Measurements from ENCODE around the gene LOC101059915.
"Not testable (repeated sequence)": the region's sequence is repeated elsewhere in the genome, so short reads cannot be mapped to it uniquely, and the experiment has no call there.

LOC101059915 gene

DNA sequence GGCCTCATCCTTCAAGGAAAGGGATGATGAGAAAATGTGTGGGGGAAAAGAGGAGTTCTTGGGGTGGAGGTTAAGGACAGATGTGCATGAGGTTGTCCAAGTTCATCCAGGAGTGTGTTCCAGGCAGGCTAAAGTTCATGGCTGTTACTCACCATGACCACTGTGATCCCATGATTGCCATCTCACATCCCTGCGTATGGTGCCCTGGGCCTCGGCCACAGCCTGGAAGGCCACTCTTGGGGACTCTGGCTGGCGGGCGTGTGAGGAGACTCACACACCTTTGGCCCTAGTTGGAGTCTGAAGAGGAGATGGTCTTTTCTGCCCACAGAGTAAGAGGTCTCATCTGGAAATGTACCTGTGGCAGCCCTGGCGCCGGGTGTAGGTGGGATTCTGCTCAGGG is 7.4 kb upstream of the LOC101059915 start:
- H3K27ac Mint-ChIP-seq: no peak overlapping the region
- H3K4me3 Mint-ChIP-seq: no peak overlapping the region
- H3K27me3 Mint-ChIP-seq (ENCODE audit: low read depth): peaks cover 16% of the 10 kb centered on the region

DNA sequence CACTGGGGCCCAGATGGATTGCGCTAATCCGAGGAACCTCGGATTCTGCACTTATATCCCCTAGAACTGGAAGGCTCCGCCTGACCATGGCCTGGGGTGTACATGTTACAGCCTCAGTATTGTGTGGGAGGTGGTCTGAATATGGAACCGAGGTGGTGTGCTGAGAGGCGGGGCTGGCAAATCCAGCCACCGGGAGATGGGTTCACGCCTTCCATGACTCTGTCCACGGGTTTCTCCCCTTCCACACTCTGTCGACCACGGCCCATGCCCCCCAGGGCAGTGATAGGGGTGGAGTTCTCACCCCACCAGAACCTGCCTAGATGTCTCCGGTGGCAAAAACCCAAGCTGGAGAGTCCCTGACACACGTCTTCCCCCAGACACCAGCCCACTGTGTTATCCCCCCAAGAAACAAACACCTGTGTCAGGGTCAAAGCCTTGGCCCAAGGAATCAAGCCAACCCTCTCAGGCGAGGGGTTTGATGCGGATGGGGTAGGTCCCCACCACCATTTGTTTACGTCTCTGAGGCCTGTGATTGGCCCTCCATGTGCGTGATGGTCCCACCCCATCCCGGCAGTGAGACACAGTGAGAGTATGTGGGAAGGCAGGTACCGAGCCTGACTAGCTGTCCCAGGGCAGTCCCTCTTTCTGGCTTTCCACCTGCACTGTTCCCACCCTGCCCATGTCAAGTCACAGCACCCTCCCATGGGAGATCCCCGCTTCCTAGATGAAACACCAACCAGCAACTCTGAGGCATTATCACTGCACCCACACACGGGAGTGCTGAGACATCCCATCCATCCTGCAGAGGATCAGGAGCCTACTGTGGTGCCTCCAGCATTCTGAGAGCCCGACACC is 6.6 kb upstream of the LOC101059915 start:
- no peak overlapping the region for H3K27ac Mint-ChIP-seq
- no peaks in the 10 kb centered on the region for H3K36me3 Mint-ChIP-seq (ENCODE audit: low read depth)
- no peak for DNase-seq (ENCODE audit: low spot score)
- no peaks in the 10 kb centered on the region for H3K9me3 Mint-ChIP-seq
- H3K4me1 Mint-ChIP-seq (ENCODE audit: low read depth): peaks cover 16% of the 10 kb centered on the region
- H3K4me3 Mint-ChIP-seq: no peak overlapping the region
- peaks cover 13% of the 10 kb centered on the region for H3K27me3 Mint-ChIP-seq (ENCODE audit: low read depth)

More for the DNA sequence above, 7.4 kb upstream of the LOC101059915 start:
- peaks cover 16% of the 10 kb centered on the region for H3K4me1 Mint-ChIP-seq (ENCODE audit: low read depth)
- DNase-seq (ENCODE audit: low spot score): no peak
- no peaks in the 10 kb centered on the region for H3K36me3 Mint-ChIP-seq (ENCODE audit: low read depth)
- no peaks in the 10 kb centered on the region for H3K9me3 Mint-ChIP-seq

DNA sequence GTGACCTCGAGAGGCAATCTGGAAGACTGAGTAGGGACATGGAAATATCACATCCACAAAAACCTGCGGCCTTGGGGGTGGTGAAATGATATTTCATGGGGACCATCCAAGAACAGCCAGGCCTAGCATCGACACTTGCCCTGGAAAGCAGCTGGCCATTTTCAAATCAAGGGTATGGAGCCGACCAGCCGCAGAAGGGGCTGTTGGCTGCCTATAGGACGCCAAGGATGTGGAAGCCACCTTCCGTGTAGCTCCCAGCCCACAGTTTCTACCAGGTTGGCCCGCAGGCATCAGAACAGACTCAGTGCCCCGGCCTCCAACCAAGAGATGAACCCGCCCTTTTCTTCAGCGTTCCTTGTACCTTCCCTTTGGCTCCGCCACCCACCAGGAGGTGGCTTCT is 5.4 kb upstream of the LOC101059915 start:
- Mint-ChIP-seq H3K9me3 (no peaks in the 10 kb centered on the region), H3K27me3 (ENCODE audit: low read depth) (peaks cover 3% of the 10 kb centered on the region), H3K27ac (no peak overlapping the region), H3K4me1 (ENCODE audit: low read depth) (peaks cover 11% of the 10 kb centered on the region), H3K4me3 (no peak overlapping the region), H3K36me3 (ENCODE audit: low read depth) (no peaks in the 10 kb centered on the region)
- no peak for DNase-seq (ENCODE audit: low spot score)

DNA sequence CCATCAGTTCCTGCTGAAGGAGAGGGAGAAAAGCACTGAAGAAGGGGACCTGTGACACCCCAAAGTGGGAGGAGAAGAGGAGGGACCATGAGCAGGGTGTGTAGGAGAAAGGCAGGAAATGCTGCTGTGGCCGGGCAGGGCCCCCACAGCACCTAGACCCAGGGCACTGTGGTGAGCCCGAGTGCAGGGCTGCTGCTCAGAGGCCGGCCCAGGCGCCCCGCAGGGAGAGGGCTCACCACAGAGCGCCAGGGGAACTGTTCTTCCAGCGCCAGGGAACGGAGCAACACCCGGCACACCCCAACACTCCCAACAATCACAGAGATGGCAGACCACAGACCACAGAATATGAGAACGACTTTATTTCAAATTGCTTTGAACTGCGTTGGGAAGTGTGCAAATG is 4.7 kb upstream of the LOC101059915 start:
- peak overlapping the region; percentile 84 for H3K27ac Mint-ChIP-seq
- H3K9me3 Mint-ChIP-seq; H3K27me3 Mint-ChIP-seq (ENCODE audit: low read depth); H3K36me3 Mint-ChIP-seq (ENCODE audit: low read depth): not testable (repeated sequence)
- peak overlapping the region; percentile 81 for H3K4me3 Mint-ChIP-seq
- peak; percentile 19 for DNase-seq (ENCODE audit: low spot score)
- peaks cover 11% of the 10 kb centered on the region for H3K4me1 Mint-ChIP-seq (ENCODE audit: low read depth)

DNA sequence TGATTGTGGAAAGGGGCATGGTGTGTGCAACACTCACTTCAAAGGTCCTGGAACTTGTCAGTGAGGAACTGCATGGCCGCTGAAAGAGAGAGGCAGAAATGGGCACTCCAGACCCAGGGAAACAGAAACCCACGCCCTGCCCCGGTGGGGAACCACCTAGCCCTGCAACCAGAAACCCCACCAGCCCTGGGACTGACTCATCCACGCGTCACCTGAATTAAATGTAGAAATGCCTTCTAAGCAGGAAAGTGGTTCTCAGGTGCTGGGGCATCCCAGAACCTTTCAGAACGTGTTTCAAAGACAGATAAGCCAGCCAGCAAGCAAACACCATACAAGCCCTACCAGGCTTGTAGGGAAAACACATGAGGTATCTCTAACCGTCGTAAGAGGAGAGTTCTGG is 4.1 kb upstream of the LOC101059915 start:
- peak; percentile 61 for DNase-seq (ENCODE audit: low spot score)
- H3K27ac Mint-ChIP-seq: peak overlapping the region; percentile 41

DNA sequence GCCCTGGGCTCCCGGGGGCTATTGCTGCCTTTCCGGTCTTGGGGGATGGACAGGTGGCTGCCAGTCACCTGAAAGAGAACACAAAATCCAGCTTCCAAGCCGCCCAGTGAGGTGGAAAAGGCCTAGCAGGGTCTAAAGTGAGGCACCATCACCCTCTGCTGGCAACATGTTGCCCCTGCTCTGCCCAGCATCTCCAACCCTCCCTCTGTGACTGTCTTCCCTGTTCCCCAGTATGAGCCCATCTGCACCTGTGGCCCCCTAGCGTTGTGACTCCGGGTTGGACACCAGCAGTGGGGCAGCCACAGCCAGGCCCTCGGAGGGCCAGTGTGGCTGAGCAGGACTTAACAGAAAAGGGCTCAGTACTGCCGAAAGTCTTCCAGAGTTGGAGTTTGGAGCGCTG is 3.1 kb upstream of the LOC101059915 start:
- H3K27ac Mint-ChIP-seq; H3K9me3 Mint-ChIP-seq; H3K27me3 Mint-ChIP-seq (ENCODE audit: low read depth); H3K36me3 Mint-ChIP-seq (ENCODE audit: low read depth); H3K4me3 Mint-ChIP-seq; DNase-seq (ENCODE audit: low spot score): not testable (repeated sequence)
- H3K4me1 Mint-ChIP-seq (ENCODE audit: low read depth): peaks cover 11% of the 10 kb centered on the region

More for the DNA sequence above, 4.1 kb upstream of the LOC101059915 start:
- Mint-ChIP-seq H3K4me3 (peak overlapping the region; percentile 32), H3K4me1 (ENCODE audit: low read depth) (peaks cover 11% of the 10 kb centered on the region)
- H3K36me3 Mint-ChIP-seq (ENCODE audit: low read depth); H3K9me3 Mint-ChIP-seq; H3K27me3 Mint-ChIP-seq (ENCODE audit: low read depth): not testable (repeated sequence)

DNA sequence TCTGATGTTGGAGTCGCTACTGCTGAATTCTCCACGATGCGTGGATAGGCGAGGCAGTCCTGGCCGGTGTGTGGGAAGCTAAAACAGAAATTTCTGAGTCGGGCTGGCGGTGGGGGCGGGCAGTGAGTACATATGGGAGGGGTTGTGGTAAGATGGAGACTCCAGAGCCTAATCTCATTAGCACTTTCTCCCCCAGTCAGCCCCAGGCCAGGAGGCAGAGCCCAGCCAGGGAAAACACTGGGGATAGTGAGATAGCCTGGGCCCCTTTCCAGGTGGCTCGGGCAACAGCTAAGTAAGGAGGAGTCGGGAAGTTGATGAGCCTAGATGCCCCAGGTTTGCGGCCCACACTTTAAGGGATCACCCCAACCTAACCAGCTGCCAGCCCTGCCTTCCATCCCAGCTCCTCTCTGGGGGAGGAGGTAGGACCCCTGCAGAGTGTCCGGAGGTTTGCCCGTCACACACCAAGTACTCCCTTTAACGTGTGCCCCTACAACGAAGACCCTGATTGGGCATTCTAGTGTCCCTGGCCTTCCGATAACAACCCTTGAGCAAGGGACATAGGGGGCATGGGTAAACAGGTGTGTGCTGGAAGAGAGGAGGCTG is 2.4 kb upstream of the LOC101059915 start:
- DNase-seq (ENCODE audit: low spot score): no peak
- H3K27ac Mint-ChIP-seq: no peak overlapping the region
- no peaks in the 10 kb centered on the region for H3K36me3 Mint-ChIP-seq (ENCODE audit: low read depth)
- no peak overlapping the region for H3K4me3 Mint-ChIP-seq
- no peaks in the 10 kb centered on the region for H3K9me3 Mint-ChIP-seq
- no peaks in the 10 kb centered on the region for H3K27me3 Mint-ChIP-seq (ENCODE audit: low read depth)
- peaks cover 11% of the 10 kb centered on the region for H3K4me1 Mint-ChIP-seq (ENCODE audit: low read depth)

DNA sequence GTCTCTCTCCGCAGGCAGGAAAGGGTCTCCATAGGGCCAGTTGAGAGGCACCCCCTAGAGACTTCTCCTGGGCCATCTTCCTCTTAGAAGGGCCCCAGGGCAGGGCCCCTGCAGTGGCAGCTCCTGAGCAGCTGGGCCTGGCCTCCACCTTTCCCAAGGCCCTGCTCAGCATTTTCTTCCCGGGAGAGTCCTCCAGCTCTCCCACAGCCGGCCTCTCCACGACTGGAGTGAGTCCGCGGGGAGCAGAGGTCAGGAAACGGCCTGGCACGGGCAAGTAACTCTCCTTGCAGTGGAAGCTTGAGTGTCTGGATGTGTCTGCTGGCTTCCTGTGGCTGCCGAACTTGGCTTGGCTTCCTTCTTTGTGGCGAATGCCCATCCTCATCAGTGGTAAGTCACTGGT is 1.6 kb upstream of the LOC101059915 start:
- Mint-ChIP-seq H3K9me3 (no peaks in the 10 kb centered on the region), H3K27ac (no peak overlapping the region), H3K27me3 (ENCODE audit: low read depth) (no peaks in the 10 kb centered on the region), H3K4me1 (ENCODE audit: low read depth) (peaks cover 11% of the 10 kb centered on the region), H3K36me3 (ENCODE audit: low read depth) (no peaks in the 10 kb centered on the region), H3K4me3 (no peak overlapping the region)
- no peak for DNase-seq (ENCODE audit: low spot score)

DNA sequence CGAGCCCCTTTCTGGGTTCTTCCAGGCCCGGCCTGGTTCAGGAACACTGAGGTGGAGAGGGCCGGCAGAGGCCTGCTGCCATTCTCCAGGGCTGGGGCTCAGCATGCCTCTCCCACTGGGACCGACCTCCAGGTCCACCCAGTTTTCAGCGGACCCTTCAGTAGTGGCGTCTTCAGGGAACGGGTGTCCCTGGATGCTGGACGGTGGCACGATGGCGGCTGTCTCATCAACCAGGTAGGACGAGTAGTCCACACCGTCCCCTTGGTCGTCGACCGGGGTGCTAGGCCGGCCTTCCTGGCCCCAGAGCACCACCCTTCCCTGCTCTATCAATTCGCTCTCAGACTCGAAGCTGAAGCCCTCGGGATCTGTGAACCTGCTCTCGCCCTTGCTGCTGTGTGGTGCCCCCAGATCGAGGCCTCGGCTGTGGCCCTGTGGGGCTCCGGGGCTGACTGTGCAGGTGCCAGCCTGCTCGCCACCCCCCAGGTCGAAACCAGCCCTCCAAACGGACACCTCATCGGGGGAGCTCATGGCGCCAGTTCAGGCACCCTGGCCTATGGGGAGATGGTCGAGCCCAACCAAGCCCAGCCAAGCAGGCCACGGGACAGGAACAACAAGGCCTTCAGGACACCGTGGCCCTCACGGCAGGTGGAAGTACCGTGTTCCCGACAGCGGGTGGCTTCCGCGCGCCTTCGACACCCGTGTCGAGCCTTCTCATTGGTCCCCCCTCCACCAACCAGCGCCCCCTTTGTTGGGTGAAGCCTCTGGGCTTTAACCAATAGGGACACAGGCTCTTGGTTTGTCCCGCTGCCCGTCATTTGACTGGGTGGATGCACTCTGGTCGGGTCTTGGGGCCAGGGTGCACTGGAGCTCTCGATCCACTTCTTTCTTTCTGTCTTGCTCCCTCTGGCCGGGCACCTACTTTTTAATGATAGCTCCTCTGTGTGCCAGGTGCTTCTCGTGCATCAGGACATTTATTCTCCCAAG is 814 bp upstream of the LOC101059915 start:
- Mint-ChIP-seq H3K27me3 (ENCODE audit: low read depth) (no peaks in the 10 kb centered on the region), H3K27ac (no peak overlapping the region), H3K4me3 (no peak overlapping the region), H3K9me3 (no peaks in the 10 kb centered on the region), H3K4me1 (ENCODE audit: low read depth) (peaks cover 18% of the 10 kb centered on the region), H3K36me3 (ENCODE audit: low read depth) (no peaks in the 10 kb centered on the region)
- no peak for DNase-seq (ENCODE audit: low spot score)

DNA sequence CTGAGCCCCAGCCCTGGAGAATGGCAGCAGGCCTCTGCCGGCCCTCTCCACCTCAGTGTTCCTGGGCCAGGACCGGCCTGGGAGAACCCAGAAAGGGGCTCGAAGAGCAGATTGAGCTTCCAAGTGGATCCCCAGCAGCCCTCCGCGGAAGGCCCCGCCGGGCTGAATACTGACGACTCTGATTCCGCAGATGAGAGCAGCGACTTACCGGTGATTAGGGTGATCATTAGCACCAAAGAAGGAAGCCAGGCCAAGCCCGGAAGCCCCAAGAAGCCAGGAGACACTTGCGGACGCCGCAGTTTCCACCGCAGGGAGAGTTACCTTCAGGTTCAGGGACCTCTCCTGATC is 876 bp downstream of the LOC101059915 start:
- no peak for DNase-seq (ENCODE audit: low spot score)
- Mint-ChIP-seq H3K4me1 (ENCODE audit: low read depth) (peaks cover 15% of the 10 kb centered on the region), H3K9me3 (no peaks in the 10 kb centered on the region), H3K4me3 (no peak overlapping the region), H3K27me3 (ENCODE audit: low read depth) (peaks cover 6% of the 10 kb centered on the region), H3K36me3 (ENCODE audit: low read depth) (no peaks in the 10 kb centered on the region), H3K27ac (no peak overlapping the region)

DNA sequence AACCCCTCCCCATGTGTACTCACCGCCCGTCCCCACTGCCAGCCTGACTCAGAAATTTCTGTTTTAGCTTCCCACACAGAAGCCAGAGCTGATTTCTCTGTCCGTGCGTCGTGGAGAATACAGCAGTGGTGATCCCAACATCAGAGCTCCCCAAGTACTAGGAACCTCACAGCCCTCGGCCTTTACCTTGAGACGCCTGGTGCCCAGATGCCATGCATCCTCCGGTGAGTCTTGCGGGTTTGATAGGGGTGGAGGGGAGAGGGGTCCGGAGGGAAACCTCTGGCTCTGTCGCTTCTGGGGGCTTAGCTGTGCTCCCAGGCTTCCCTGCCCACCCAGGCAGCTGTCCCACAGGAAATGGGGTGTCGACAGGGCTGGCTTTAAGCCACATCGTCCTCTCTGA is 2.1 kb downstream of the LOC101059915 start:
- Mint-ChIP-seq H3K4me1 (ENCODE audit: low read depth) (peaks cover 12% of the 10 kb centered on the region), H3K9me3 (no peaks in the 10 kb centered on the region), H3K27ac (no peak overlapping the region), H3K27me3 (ENCODE audit: low read depth) (peaks cover 6% of the 10 kb centered on the region), H3K4me3 (no peak overlapping the region), H3K36me3 (ENCODE audit: low read depth) (no peaks in the 10 kb centered on the region)
- no peak for DNase-seq (ENCODE audit: low spot score)

DNA sequence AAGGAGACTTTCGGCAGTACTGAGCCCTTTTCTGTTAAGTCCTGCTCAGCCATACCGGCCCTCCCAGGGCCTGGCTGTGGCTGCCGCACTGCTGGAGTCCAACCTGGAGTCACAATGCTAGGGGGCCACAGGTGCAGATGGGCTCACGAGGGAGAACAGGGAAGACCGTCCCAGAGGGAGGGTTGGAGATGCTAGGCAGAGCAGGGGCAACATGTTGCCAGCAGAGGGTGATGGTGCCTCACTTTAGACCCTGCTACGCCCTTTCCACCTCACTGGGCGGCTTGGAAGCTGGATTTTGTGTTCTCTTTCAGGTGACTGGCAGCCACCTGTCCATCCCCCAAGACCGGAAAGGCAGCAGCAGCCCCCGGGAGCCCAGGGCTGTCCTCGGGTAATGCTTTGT is 2.6 kb downstream of the LOC101059915 start:
- H3K36me3 Mint-ChIP-seq (ENCODE audit: low read depth); H3K27me3 Mint-ChIP-seq (ENCODE audit: low read depth); DNase-seq (ENCODE audit: low spot score); H3K9me3 Mint-ChIP-seq; H3K27ac Mint-ChIP-seq; H3K4me3 Mint-ChIP-seq: not testable (repeated sequence)
- H3K4me1 Mint-ChIP-seq (ENCODE audit: low read depth): peaks cover 12% of the 10 kb centered on the region

DNA sequence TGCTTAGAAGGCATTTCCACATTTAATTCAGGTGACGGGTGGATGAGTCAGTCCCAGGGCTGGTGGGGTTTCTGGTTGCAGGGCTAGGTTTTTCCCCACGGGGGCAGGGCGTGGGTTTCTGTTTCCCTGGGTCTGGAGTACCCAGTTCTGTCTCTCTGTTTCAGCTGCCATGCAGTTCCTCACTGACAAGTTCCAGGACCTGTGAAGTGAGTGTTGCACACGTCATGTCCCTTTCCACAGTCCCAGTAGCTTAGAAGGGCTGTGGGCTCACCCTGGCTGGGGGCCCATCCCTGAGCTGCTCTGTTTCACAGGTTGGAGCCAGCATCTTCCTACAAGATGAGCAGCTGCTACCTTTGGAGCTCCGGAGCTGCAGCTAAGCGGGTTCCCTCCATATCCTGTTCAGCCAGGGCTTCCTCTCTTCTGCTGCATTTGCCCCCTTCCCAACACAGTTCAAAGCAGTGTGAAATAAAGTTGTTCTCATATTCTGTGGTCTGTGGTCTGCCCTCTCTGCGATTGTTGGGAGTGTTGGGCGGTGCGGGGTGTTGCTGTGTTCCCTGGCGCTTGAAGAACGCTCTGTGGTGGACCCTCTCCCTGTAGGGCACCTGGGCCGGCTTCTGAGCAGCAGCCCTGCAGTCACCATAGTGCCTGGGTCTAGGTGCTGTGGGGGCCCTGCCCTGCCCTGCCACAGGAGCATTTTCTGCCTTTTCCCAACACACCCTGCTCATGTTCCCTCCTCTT is 3.9 kb downstream of the LOC101059915 start:
- Mint-ChIP-seq H3K27ac (no peak overlapping the region), H3K4me3 (no peak overlapping the region), H3K9me3 (no peaks in the 10 kb centered on the region), H3K4me1 (ENCODE audit: low read depth) (peaks cover 12% of the 10 kb centered on the region), H3K36me3 (ENCODE audit: low read depth) (no peaks in the 10 kb centered on the region), H3K27me3 (ENCODE audit: low read depth) (peaks cover 8% of the 10 kb centered on the region)
- peak; percentile 62 for DNase-seq (ENCODE audit: low spot score)

All from T-helper 2 cell treated with Interferon-gamma antibody and Interleukin-4, amounts not matched to agents 5 μg/mL and 100 μg/mL, for 36 hours (primary cell).